MV-4-11 (cell line): Measurements from ENCODE around the gene NAPSA.

Source experiments
- DNase-seq: peaks from one replicate; lab custom pipeline; 2025; lab: John Stamatoyannopoulos, UW

The NAPSA gene

GRCh38 chr19:50384685-50385535, 19.5 kb upstream of the NAPSA start:
- DNase-seq, result peak; percentile 67

DNA sequence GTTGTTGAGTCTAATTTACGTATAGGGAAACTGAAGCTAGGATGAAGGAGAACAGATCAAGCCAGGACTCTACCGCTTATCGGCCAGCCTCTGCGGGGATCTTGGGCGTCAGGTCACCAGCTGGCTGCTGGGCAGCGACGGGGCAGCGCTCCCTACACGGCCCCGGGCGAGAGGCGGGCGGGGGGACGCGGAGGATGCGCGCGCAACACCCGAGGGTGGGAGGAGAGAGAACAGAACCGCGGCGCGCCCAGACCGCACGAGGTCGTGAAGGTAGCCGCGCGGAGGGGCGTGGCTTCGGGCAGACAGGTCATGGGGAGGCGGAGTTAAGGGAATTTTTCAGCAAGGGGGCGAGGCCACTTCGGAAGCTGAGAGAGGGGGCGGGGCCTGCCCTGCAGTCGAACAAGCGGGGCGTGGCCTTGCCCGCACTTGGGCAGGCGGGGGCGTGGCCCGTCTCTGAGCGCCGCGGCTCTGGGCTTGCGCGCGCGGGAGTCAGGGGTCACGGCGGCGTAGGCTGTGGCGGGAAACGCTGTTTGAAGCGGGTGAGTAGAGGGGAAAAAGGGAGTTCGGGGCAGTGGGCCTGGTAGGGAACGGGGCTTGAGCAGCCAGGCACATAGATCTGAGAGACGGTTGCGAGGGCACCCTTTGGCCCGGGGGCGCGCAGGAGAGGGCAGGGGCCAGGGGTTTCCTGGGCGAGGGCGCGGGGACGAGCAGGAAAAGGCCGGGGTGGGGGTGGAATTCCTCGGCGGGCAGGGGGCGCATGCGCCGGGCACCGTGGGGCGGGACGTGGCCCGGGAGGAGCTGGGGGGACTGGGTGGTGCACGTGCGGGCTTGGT, 18.6 kb upstream of the NAPSA start, which contains the start of gene POLD1:
Gene POLD1, plus strand, starts transcription at position 496 of the 833 bp plus-strand sequence. CDS start 14,505 bp downstream, outside the sequence.
- DNase-seq, result peak; percentile 98

DNA sequence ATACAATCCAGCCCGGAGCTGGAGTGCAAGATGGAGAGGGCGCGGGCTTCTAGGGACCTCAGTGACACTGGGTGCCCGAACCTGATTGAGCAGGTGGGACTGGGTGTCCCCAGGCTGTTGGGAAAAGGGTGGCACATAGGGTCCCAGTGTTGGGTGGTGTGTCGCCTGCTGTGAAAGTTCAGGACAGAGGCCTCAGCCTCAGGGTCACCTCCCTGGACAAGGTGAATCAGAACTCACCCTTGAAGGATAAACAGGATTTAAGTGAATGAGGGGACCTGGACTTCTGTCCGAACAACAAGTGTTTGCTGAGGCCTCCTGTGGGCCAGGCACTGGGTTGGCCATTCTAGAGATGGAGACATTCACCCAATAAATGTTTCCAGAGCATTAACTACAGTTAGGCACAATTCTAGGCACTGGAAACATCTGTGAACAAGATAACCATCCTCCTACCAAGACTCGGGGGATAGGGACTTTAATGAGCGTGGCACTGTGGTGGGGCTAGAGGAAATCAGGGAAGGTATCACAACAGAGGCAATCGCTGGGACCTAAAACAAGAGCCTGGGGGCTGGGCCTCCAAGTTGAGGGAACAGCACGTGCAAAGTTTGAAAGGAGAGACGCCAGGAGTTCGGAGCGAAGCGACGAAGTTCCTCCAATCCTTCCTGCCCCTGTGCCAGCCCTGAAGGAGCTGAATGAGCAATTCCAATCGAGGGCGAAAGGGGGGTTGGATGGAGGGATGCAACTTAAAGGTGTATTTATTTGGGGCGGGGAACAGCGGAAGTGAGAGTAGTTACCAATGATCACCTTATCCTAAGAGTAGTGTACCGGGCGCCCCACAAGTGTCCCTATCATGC, 17.8 kb upstream of the NAPSA start:
- DNase-seq, result no peak

DNA sequence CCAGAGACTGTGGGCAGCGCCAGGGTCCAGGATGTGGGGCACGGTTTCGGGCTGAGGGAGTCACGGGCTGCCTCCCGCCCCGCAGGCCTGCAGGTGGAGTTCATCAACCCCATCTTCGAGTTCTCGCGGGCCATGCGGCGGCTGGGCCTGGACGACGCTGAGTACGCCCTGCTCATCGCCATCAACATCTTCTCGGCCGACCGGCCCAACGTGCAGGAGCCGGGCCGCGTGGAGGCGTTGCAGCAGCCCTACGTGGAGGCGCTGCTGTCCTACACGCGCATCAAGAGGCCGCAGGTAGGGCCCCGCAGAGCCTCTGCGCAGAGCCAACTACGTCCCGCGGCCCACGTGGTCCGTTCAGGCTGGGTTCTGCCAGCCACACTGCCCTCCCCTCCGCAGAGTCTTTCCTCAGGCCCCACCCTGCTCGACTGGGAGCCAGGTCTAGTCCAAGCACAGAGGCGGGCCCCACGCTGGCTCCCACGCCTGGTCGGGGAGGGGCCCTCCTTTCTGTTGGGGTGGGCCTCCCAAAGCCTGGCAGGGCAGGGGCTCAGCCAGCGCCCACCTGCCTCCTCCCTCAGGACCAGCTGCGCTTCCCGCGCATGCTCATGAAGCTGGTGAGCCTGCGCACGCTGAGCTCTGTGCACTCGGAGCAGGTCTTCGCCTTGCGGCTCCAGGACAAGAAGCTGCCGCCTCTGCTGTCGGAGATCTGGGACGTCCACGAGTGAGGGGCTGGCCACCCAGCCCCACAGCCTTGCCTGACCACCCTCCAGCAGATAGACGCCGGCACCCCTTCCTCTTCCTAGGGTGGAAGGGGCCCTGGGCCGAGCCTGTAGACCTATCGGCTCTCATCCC, 16.7 kb upstream of the NAPSA start:
- no peak for DNase-seq

GRCh38 chr19:50380751-50381151, 15.3 kb upstream of the NAPSA start:
- DNase-seq, result no peak

DNA sequence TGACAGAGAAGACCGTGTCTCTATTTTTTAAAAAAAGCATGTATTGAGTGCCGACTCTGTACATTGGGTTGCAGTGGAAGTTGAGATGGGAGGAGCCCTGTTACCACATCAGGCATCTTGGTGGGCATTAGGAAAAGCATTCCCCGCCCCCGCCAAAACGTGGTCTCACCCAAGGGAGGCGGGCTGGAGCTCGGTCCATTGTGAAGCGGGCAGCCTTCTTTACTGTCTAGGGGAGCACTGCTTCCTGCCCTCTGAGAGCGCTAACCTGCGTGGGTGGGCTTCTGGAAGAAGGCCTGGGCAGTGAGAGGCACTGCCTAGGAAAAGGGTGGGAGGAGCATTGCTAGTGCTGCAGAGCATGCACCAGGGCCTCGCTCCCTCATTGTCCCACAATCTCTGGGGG, 14.7 kb upstream of the NAPSA start:
- no peak for DNase-seq

GRCh38 chr19:50379602-50380001, 14.2 kb upstream of the NAPSA start:
- no peak for DNase-seq

- no peak for DNase-seq
Measured at GRCh38 chr19:50378863-50379236, 13.4 kb upstream of the NAPSA start.

- DNase-seq, result no peak
Measured at GRCh38 chr19:50378169-50378862, 12.9 kb upstream of the NAPSA start.

GRCh38 chr19:50377517-50377916, 12.1 kb upstream of the NAPSA start:
- DNase-seq, result no peak

- DNase-seq, result no peak
Measured at GRCh38 chr19:50377051-50377461, 11.6 kb upstream of the NAPSA start.

- peak; percentile 100 for DNase-seq
Measured at GRCh38 chr19:50376166-50377050, 11.0 kb upstream of the NAPSA start, which contains the start of gene NR1H2. Gene NR1H2, plus strand, starts transcription at chr19:50376457. Its CDS starts 1,149 bp downstream, at chr19:50377606.

DNA sequence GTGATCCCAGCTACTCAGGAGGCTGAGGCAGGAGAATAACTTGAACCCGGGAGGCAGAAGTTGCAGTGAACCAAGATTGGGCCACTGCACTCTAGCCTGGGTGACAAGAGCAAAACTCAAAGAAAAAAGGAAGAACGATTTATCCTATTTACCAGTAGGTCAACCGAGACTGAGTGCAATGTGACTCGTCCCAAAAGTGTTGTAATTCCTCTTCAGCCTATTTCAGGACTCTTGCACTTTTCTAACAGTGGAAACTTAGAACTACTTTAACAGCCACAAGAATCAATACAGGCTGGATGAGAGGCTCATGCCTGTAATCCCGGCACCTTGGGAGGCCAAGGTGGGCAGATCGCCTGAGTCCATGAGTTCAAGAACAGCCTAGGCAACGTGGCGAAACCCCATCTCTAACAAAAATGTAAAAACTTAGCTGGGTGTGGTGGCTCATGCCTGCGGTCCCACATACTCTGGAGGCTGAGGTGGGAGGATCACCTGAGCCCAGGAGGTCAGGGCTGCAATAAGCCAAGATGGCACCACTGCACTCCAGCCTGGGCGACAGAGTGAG, 6.6 kb upstream of the NAPSA start:
- peak; percentile 95 for DNase-seq

- DNase-seq, result peak; percentile 90
Measured at GRCh38 chr19:50368649-50369570, 3.5 kb upstream of the NAPSA start.

DNA sequence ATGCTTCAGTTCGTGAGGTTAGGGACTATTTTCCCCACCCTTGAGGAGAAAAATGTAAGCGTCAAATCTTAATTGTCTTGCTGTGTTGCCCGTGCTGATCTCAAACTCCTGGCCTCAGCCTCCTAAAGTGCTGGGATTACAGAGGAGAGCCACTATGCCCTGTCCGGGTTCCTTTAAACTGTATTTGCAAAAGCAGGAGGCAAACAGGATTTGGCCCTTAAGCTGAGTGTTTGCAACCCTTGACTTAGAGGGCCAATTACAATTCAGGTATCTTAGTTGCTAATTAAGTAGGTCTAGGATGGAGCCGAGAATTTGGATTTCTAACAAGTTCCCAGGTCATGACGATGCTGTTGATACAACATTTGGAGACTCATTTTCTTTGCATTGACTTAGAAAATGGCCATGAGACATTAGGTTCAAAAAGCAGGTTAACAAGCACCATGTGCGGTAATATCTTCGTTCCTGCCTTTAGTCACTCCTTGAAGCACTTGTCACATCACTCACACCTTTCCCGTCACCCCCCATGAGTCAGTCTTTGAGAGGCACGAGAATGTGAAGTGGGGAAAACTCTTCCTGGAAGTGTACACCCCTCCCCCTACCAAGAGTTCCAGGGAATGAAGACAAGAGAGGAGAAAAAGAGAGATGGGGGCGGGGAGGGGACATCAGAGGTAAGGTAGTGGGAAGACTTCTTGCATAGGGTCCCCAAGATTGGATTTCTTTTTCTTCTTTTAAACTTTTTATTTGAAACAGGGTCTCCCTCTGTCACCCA, 2.6 kb downstream of the NAPSA start:
- DNase-seq, result no peak

DNA sequence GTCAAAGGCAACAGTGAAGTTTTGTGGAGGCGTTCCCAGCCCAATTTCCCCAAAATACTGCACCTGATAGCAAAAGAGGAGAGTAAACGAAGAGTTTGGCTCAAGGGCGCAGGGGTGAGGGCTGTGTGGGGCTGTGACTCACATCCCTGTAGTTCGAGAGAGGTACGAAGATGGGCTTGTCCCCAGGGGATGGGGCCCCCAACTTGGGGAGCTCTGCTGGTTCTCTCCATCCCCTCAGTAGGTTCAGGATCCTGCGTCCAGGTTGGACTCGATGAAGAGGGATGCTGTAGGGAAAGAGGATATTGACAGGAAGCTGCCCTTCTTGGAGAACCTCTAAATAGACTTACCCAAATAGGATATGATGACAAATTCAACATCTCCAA, 3.4 kb downstream of the NAPSA start:
- no peak for DNase-seq
